K562 (cell line): ENCODE results near the gene ENTPD6. TPM values are rescaled to one million over a fixed set of nuclear protein-coding genes. Genes with fewer than 3 reads are reported as not detected.

Experiments
- CEBPB ChIP-seq: fragments of 450-650 bp; IDR thresholded peaks from 2 replicates; pipeline ENCODE4 v1.6.1; 2016; ENCODE audit warnings: missing genetic modification characterization, missing compliant biosample characterization
- CSDE1 ChIP-seq, 2 experiments: fragments of 450-650 bp; IDR thresholded peaks; 2 replicates each; pipeline ENCODE4 v1.6.1; 2016; ENCODE audit warnings: mild to moderate bottlenecking in 1 of 2
- DIDO1 ChIP-seq: fragments of 450-650 bp; IDR thresholded peaks from 2 replicates; pipeline ENCODE4 v1.6.1; 2016; ENCODE audit warnings: low read depth, missing biosample characterization, missing genetic modification characterization
- DNMT1 ChIP-seq: fragments of 450-650 bp; IDR thresholded peaks from 2 replicates; pipeline ENCODE4 v1.6.1; 2016; ENCODE audit warnings: antibody characterized with exemption, mild to moderate bottlenecking
- FOXM1 ChIP-seq, 2 experiments: fragments of 450-650 bp in 1 of 2; sonication (generic) in 1 of 2; formaldehyde crosslinking in 1 of 2; IDR thresholded peaks; 2 replicates each; pipeline versions ENCODE4 v1.6.1 to v1.9.0; 2017 to 2022; ENCODE audit warnings: low read depth in 2 of 2, mild to moderate bottlenecking in 2 of 2, missing genetic modification reagents in 1 of 2, moderate library complexity in 1 of 2
- FOXP1 ChIP-seq: sonication (generic); formaldehyde crosslinking; IDR thresholded peaks from 2 replicates; pipeline ENCODE4 v1.8.0; 2022; ENCODE audit warnings: mild to moderate bottlenecking, missing genetic modification reagents
- MEF2D ChIP-seq: conservative IDR thresholded peaks from 2 replicates; pipeline ENCODE4 v1.6.1; 2016; ENCODE audit warnings: low read depth, missing genetic modification characterization, missing compliant biosample characterization
- MEIS2 ChIP-seq: fragments of 450-650 bp; IDR thresholded peaks from 2 replicates; pipeline ENCODE4 v1.6.1; 2014; ENCODE audit warnings: mild to moderate bottlenecking; ENCODE audit not compliant: partially characterized antibody
- ZNF655 ChIP-seq: fragments of 250-450 bp; sonication (Bioruptor Pico); IDR thresholded peaks from 2 replicates; pipeline ENCODE4 v1.5.0; 2021
- polyA plus RNA-seq, 8 experiments: library from polyadenylated mRNA; depleted of rRNA in 4 of 8; stranded (reverse) in 5 of 8; unstranded in 3 of 8; fragments of >200 nt; fragmentation: Nextera tagmentation in 2 of 8; fragmentation: Illumina TruSeq in 1 of 8; extraction: Ambion mirVana in 2 of 8; extraction: Trizol in 1 of 8; gene quantifications; 2 replicates each; pipeline versions ENCODE4 v1.2.1 to v1.2.3, GENCODE V29; 2011 to 2014; ENCODE audit warnings: inconsistent platforms in 1 of 8, missing spikeins in 1 of 8
- total RNA-seq, 7 experiments: library from RNA; depleted of rRNA in 6 of 7; stranded (reverse); fragments of >200 nt in 6 of 7; fragmentation: Illumina TruSeq in 2 of 7; extraction: Trizol in 2 of 7; gene quantifications; 2 replicates each; pipeline versions ENCODE4 v1.2.1 to v1.2.3, GENCODE V29; 2011 to 2021; ENCODE audit warnings: low replicate concordance in 1 of 7
- TF ChIP-seq, protein P1 (sequence below): sonication (generic); formaldehyde crosslinking; IDR thresholded peaks from 2 replicates; pipeline ENCODE4 v1.8.1; 2022; ENCODE audit warnings: missing genetic modification reagents

Gene ENTPD6
- total and polyA plus RNA-seq, 9 of the 15 experiments (the other 6 are each of a cell fraction or from before 2014, with no cell fraction given): 0.82 to 36.8 (median 22.4) TPM

- TF ChIP-seq FOXM1 (IDR thresholded peaks at IDR 0.05; ENCODE audit: low read depth) (no peak), FOXM1 (CRISPR knock-in tag; IDR thresholded peaks at IDR 0.05; ENCODE audit: low read depth) (no peak), DNMT1 (no peak), MEF2D (no peak), CEBPB (tag) (no peak), DIDO1 (tag) (no peak), CSDE1 (IDR thresholded peaks at IDR 0.05) (no peak), ZNF655 (CRISPR knock-in tag) (no peak), FOXP1 (no peak), MEIS2 (no peak)
- TF ChIP-seq, protein P1, sequence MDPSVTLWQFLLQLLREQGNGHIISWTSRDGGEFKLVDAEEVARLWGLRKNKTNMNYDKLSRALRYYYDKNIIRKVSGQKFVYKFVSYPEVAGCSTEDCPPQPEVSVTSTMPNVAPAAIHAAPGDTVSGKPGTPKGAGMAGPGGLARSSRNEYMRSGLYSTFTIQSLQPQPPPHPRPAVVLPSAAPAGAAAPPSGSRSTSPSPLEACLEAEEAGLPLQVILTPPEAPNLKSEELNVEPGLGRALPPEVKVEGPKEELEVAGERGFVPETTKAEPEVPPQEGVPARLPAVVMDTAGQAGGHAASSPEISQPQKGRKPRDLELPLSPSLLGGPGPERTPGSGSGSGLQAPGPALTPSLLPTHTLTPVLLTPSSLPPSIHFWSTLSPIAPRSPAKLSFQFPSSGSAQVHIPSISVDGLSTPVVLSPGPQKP (CRISPR knock-in tag): no peak
Observed at GRCh38 chr20:25274891-25275812, 79.6 kb downstream of the ENTPD6 start (continued).
